Stimulated activated CD4-positive, alpha-beta T cell treated with anti-CD3 and anti-CD28 coated beads, TNF-alpha, amount 100 ng/mL, for 24 hours (primary cell): ENCODE measurements around the gene PPFIA3.
"Not testable (repeated sequence)": the region's sequence is repeated elsewhere in the genome, so short reads cannot be mapped to it uniquely, and the experiment has no call there.

Experiments used
- DNase-seq, 3 experiments: peaks; one replicate each; pipeline ENCODE4 v3.0.0-alpha.2; 2020; ENCODE audit warnings: low read depth in 3 of 3

The PPFIA3 gene

GRCh38 chr19:49182010-49182847, 62.9 kb downstream of the PPFIA3 start:
- not testable (repeated sequence) for DNase-seq

- no peak for DNase-seq
These were observed 63.6 kb downstream of the PPFIA3 start for GRCh38 chr19:49182848-49183375.

- no peak for DNase-seq
These were observed 66.8 kb downstream of the PPFIA3 start for GRCh38 chr19:49186108-49186507.

DNA sequence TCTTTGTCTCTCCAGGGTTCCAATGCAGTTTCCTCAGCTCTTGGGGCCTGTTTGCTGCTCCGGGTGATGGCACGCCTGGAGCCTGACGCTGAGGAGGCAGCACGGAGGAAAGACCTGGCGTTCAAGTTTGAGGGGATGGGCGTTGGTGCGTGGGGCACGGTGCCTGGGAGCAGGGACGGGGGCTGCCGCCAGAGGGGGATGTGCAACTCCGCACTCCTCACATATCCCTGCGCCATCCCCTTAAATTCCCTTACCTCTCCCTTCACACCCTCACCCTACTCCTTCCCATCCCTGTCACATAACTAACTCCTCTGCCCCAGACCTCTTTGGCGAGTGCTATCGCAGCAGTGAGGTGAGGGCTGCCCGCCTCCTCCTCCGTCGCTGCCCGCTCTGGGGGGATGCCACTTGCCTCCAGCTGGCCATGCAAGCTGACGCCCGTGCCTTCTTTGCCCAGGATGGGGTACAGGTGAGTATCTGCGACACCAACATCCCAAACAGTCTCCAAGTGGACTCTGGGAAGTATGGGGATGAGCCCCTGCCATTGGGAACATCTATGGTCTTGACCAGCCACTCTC, 69.4 kb downstream of the PPFIA3 start:
- DNase-seq = no peak

- DNase-seq = no peak
These were observed 69.9 kb downstream of the PPFIA3 start for GRCh38 chr19:49189259-49189658.

- no peak for DNase-seq
These were observed 71.4 kb downstream of the PPFIA3 start for GRCh38 chr19:49190781-49191180.

DNA sequence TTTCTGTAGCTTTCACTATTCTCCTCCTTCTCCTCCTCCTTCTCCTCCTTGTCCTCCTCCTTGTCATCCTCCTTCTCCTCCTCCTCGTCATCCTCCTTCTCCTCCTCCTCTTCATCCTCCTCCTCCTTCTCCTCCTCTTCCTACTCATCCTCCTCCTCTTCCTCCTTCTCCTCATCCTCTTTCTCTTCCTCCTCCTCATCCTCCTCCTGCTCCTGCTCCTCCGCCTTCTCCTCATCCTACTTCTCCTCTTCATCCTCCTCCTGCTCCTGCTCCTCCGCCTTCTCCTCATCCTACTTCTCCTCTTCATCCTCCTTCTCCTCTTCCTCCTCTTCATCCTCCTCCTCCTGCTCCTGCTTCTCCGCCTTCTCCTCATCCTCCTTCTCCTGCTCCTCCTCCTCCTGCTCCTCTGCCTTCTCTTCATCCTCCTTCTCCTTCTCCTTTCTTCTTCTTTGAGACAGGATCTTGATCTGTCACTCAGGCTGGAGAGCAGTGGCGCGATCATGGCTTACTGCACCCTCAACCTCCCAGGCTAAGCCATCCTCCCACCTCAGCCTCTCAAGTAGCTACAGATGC, 74.6 kb downstream of the PPFIA3 start:
- DNase-seq = no peak

GRCh38 chr19:49194408-49194807, 75.1 kb downstream of the PPFIA3 start:
- no peak for DNase-seq

- no peak for DNase-seq
These were observed 77.3 kb downstream of the PPFIA3 start for GRCh38 chr19:49196527-49197240.

GRCh38 chr19:49200238-49200862, 81.0 kb downstream of the PPFIA3 start:
- DNase-seq = peak in 1 of 3 experiments; percentile 26
